ENCODE data around the gene DLGAP5. TPM values are rescaled to one million over a fixed set of nuclear protein-coding genes. Genes with fewer than 3 reads are reported as not detected.

The DLGAP5 gene
- total and polyA plus RNA-seq, 2 of the 4 experiments (the other 2 are of a cell fraction): 14.9 to 19.0 TPM

- Histone ChIP-seq H3K18ac (ENCODE audit: low read depth, low read length) (no peak overlapping the region), H3K23ac (ENCODE audit: low read depth, low read length) (no peak overlapping the region), H4K5ac (ENCODE audit: low read depth, low read length) (no peak overlapping the region), H3K9me1 (ENCODE audit: insufficient read depth, low read length) (no peaks in the 10 kb centered on the region; the same call in 1 of the 2 replicates), H3K56ac (ENCODE audit: extremely low read depth, insufficient read depth, low read length) (no peak overlapping the region), H4K8ac (ENCODE audit: low read depth in 2 of 2, low read length in 2 of 2) (no peak overlapping the region), H3K9me3 (ENCODE audit: control insufficient read depth, insufficient read depth, low read length) (no peaks in the 10 kb centered on the region), H4K20me1 (ENCODE audit: insufficient read depth, low read length) (no peaks in the 10 kb centered on the region), H3K36me3 (ENCODE audit: control insufficient read depth, insufficient read depth, low read length) (no peaks in the 10 kb centered on the region), H3K27ac (ENCODE audit: insufficient read depth, low read length) (no peak overlapping the region), H3K9ac (ENCODE audit: low read depth, low read length) (no peak overlapping the region), H2AFZ (replicated peaks; ENCODE audit: low read length, poor library complexity) (no peak overlapping the region), H3K14ac (replicated peaks; ENCODE audit: low read depth, low read length) (no peak overlapping the region), H3K27me3 (ENCODE audit: control insufficient read depth, insufficient read depth, low read length) (no peaks in the 10 kb centered on the region), H2BK15ac (ENCODE audit: low read depth, low read length) (no peak overlapping the region), H2BK120ac (ENCODE audit: low read depth, low read length) (no peak overlapping the region), H2BK20ac (ENCODE audit: low read depth, low read length) (no peak overlapping the region), H2BK5ac (ENCODE audit: low read depth, low read length, poor library complexity, severe bottlenecking) (no peak overlapping the region), H3K4me2 (ENCODE audit: low read depth, low read length) (no peak overlapping the region), H4K91ac (ENCODE audit: insufficient read depth, low read depth, low read length) (no peak overlapping the region), H3K4me1 (ENCODE audit: control insufficient read depth, insufficient read depth, low read length) (no peaks in the 10 kb centered on the region), H2AK9ac (replicated peaks; ENCODE audit: low read depth, low read length, poor library complexity) (no peak overlapping the region), H2AK5ac (ENCODE audit: low read depth, low read length) (no peak overlapping the region), H3K4me3 (ENCODE audit: insufficient read depth, low read depth, low read length) (no peak overlapping the region), H3K4ac (ENCODE audit: low read depth, low read length) (no peak overlapping the region), H3K79me1 (ENCODE audit: low read depth in 1 of 2, low read length in 2 of 2) (peaks cover 6 to 9% of the 10 kb centered on the region in 2 experiments)
- DNase-seq (no peak), ATAC-seq (ENCODE audit: low read depth) (no peak)
- dilution Hi-C loops (cut with HindIII; ENCODE audit: low sequenced_read_pairs, unreplicated experiment) (no loop called here), intact Hi-C loops (cut with micrococcal nuclease) (no loop called here), in situ Hi-C loops (cut with MboI; ENCODE audit: low sequenced_read_pairs) (no loop called here)
- TF ChIP-seq RAD21 (IDR thresholded peaks at IDR 0.05; ENCODE audit: low read length): no peak
- TF ChIP-seq MAZ (IDR thresholded peaks at IDR 0.05; ENCODE audit: borderline replicate concordance, low read depth, low read length): no peak
- no peak for TF ChIP-seq CTCF (conservative IDR thresholded peaks at IDR 0.05; ENCODE audit: low read depth, low read length)
- no peak for TF ChIP-seq RCOR1 (IDR thresholded peaks at IDR 0.05; ENCODE audit: insufficient replicate concordance, low read length)
- no peak for TF ChIP-seq POLR2A (IDR thresholded peaks at IDR 0.05; ENCODE audit: low read depth, low read length)
- TF ChIP-seq SMC3 (IDR thresholded peaks at IDR 0.05; ENCODE audit: low read depth, low read length): no peak
- TF ChIP-seq MXI1 (IDR thresholded peaks at IDR 0.05; ENCODE audit: borderline replicate concordance, low read depth, low read length): no peak
- TF ChIP-seq ELK1 (IDR thresholded peaks at IDR 0.05; ENCODE audit: borderline replicate concordance, low read depth, low read length): no peak
- no peak for TF ChIP-seq CEBPB (IDR thresholded peaks at IDR 0.05; ENCODE audit: low read depth, low read length)
- no peak for TF ChIP-seq RFX5 (IDR thresholded peaks at IDR 0.05; ENCODE audit: low read depth, low read length)
- no peak for TF ChIP-seq USF2 (IDR thresholded peaks at IDR 0.05; ENCODE audit: low read depth, low read length)
- no peak for TF ChIP-seq MAFK (IDR thresholded peaks at IDR 0.05; ENCODE audit: low read depth, low read length)
- no peak for TF ChIP-seq NFE2L2 (IDR thresholded peaks at IDR 0.05; ENCODE audit: low read depth, low read length)
- TF ChIP-seq BHLHE40 (IDR thresholded peaks at IDR 0.05; ENCODE audit: low read depth, low read length): no peak
- TF ChIP-seq CHD1 (IDR thresholded peaks at IDR 0.05; ENCODE audit: low read depth, low read length): no peak
- TF ChIP-seq FOS (IDR thresholded peaks at IDR 0.05; ENCODE audit: low read depth, low read length): no peak
- ChIA-PET CTCF (no interaction called here), POLR2A (ENCODE audit: unreplicated experiment) (interaction anchor here (0.6 kb wide), 1 partner anchor 442 kb away, joined by 4 read pairs; no protein-coding TSS in a partner anchor)
- BruUV-seq (replicated peaks): no TSS peak
- 79% methylated on average over 2 of the region's 5 CpGs; no CpG with 5 or more reads in 1 of the 2 experiments for WGBS, 2 experiments (ENCODE audit: extremely low coverage in 2 of 2, insufficient read length in 1 of 2)
Measured at GRCh38 chr14:55194656-55195355, 3.4 kb upstream of the DLGAP5 start.
